Fibroblast of mammary gland (primary cell): ENCODE results near the gene SLC12A2.

Experiments
- DNase-seq: peaks from one replicate; pipeline ENCODE4 v3.0.0-alpha.2; 2010; ENCODE audit warnings: low read depth
- H3K4me3 ChIP-seq: 2 replicates; pipeline ENCODE4 v1.5.1; 2011; ENCODE audit warnings: low read depth, mild to moderate bottlenecking, low read length, moderate library complexity; ENCODE audit not compliant: control insufficient read depth
- CTCF ChIP-seq: conservative IDR thresholded peaks from 2 replicates; pipeline ENCODE4 v1.5.1; 2011; ENCODE audit warnings: low read depth, low read length, inconsistent platforms; ENCODE audit not compliant: control insufficient read depth, insufficient read depth

Gene SLC12A2

GRCh38 chr5:128101676-128102075 lies 18.1 kb downstream of the SLC12A2 start:
- DNase-seq = peak; percentile 42
- TF ChIP-seq CTCF = no peak
- H3K4me3 ChIP-seq = no peak overlapping the region

GRCh38 chr5:128105203-128105602 lies 21.6 kb downstream of the SLC12A2 start:
- no peak overlapping the region for H3K4me3 ChIP-seq
- no peak for DNase-seq
- TF ChIP-seq CTCF = no peak

GRCh38 chr5:128109138-128109537 lies 25.6 kb downstream of the SLC12A2 start:
- no peak for TF ChIP-seq CTCF
- no peak for DNase-seq
- no peak overlapping the region for H3K4me3 ChIP-seq

GRCh38 chr5:128109766-128110165 lies 26.2 kb downstream of the SLC12A2 start:
- H3K4me3 ChIP-seq = no peak overlapping the region
- TF ChIP-seq CTCF = no peak
- no peak for DNase-seq

- no peak for TF ChIP-seq CTCF
- DNase-seq = peak; percentile 53
- no peak overlapping the region for H3K4me3 ChIP-seq
These were observed 28.4 kb downstream of the SLC12A2 start for GRCh38 chr5:128111818-128112448.

- no peak for TF ChIP-seq CTCF
- no peak for DNase-seq
- no peak overlapping the region for H3K4me3 ChIP-seq
These were observed 32.9 kb downstream of the SLC12A2 start for GRCh38 chr5:128116445-128116844.

- TF ChIP-seq CTCF = no peak
- H3K4me3 ChIP-seq = no peak overlapping the region
- no peak for DNase-seq
These were observed 34.6 kb downstream of the SLC12A2 start for GRCh38 chr5:128118214-128118613.
